Peyer's patch (tissue), 4 donors: ENCODE measurements around the gene CFAP126. TPM values are rescaled to one million over a fixed set of nuclear protein-coding genes. Genes with fewer than 3 reads are reported as not detected.
A peak's percentile ranks its signal among the peaks of the same experiment; 100 is the strongest.
"Not testable (repeated sequence)": the region's sequence is repeated elsewhere in the genome, so short reads cannot be mapped to it uniquely, and the experiment has no call there.

ENCODE experiments used
- DNase-seq, 3 donors: peaks; one replicate each; pipeline ENCODE4 v3.0.0-alpha.2; 2017 to 2019
- H3K27ac ChIP-seq, 4 donors: fragments of 200-600 bp; sonication (generic); one replicate each; pipeline ENCODE4 v1.5.1; 2016 to 2019
- H3K27me3 ChIP-seq, 2 donors: fragments of 200-600 bp; sonication (generic); one replicate each; pipeline ENCODE4 v1.5.1; 2019
- H3K36me3 ChIP-seq, 3 donors: fragments of 200-600 bp; sonication (generic); one replicate each; pipeline ENCODE4 v1.5.1; 2016 to 2019
- H3K4me1 ChIP-seq, 4 donors: fragments of 200-600 bp; sonication (generic); one replicate each; pipeline ENCODE4 v1.5.1; 2016 to 2019
- H3K4me3 ChIP-seq, 4 donors: fragments of 200-600 bp; sonication (generic); 1 replicate in 3 of 4; 2 replicates in 1 of 4; pipeline ENCODE4 v1.5.1; 2016 to 2019; ENCODE audit warnings: mild to moderate bottlenecking in 1 of 4
- H3K9me3 ChIP-seq, 4 donors: fragments of 200-600 bp; sonication (generic); one replicate each; pipeline ENCODE4 v1.5.1; 2016 to 2019; ENCODE audit warnings: mild to moderate bottlenecking in 1 of 4
- CTCF ChIP-seq, 6 experiments: fragments of 450-650 bp in 4 of 6; fragments of 200-600 bp in 2 of 6; sonication (generic) in 1 of 6; IDR thresholded peaks; one replicate each; pipeline ENCODE4 v1.5.1; 2017 to 2019; ENCODE audit warnings: antibody characterized with exemption in 6 of 6, mild to moderate bottlenecking in 3 of 6, moderate library complexity in 1 of 6
- POLR2A ChIP-seq, 2 donors: fragments of 450-650 bp; IDR thresholded peaks; one replicate each; pipeline ENCODE4 v1.5.1; 2017; ENCODE audit warnings: antibody characterized with exemption in 2 of 2, mild to moderate bottlenecking in 2 of 2, moderate library complexity in 2 of 2
- total RNA-seq, 4 donors: library from RNA; depleted of rRNA; stranded (reverse); fragments of >200 nt; gene quantifications; one replicate each; pipeline ENCODE4 v1.1.0, GENCODE V29; 2016

CFAP126 gene, protein sequence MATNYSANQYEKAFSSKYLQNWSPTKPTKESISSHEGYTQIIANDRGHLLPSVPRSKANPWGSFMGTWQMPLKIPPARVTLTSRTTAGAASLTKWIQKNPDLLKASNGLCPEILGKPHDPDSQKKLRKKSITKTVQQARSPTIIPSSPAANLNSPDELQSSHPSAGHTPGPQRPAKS
- total RNA-seq = not detected

DNA sequence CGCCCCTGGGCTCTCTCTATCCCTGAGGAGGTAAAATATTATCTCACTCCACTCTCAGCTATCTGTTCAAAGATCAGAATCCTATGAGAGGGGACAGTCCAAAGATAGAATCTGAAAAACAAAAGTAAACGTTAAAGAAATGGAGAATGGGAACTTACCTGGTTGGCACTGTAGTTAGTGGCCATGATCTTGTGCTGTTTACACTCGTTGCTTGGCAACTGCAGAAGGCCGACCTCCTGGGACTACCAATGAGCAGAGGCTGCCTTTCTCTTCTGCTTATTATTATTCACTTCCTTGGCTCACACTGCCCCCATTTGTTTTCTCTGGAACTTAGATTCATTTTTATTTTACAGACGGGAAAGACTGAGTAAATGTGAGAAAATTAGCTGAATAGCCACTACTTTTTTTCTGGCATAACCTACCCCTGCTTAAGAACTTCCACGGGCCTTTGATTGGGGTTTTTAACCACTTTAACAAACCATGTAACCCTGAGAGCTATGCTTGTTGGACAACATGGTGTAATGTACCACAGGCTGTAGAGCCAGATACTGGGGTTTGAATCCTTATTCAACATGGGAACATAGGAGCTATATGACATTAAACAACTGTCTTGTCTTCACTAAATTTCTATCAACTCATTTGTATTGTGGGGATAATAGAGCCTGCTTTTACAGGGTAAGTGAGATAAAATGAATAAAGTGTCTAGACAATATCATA, at the start of gene CFAP126:
Gene CFAP126, minus strand, starts transcription at position 193 of the 717 bp plus-strand sequence. Its CDS starts 8 bp downstream, at position 185.
- H3K9me3 ChIP-seq = no peaks in the 10 kb centered on the region
- H3K4me1 ChIP-seq = no peaks in the 10 kb centered on the region
- DNase-seq = peak in 2 of 3 donors; percentile 62 to 74
- H3K27me3 ChIP-seq = no peaks in the 10 kb centered on the region
- H3K4me3 ChIP-seq = no peak within 1 kb of the TSS
- H3K27ac ChIP-seq = no peak within 1 kb of the TSS
- H3K36me3 ChIP-seq = peaks cover 0 to 29% (median 0%) of the 10 kb centered on the region in 3 donors
- TF ChIP-seq CTCF (IDR thresholded peaks at IDR 0.05) = peak in 5 of 6 experiments; percentile 10 to 28 (median 26)
- no peak for TF ChIP-seq POLR2A (IDR thresholded peaks at IDR 0.05)

DNA sequence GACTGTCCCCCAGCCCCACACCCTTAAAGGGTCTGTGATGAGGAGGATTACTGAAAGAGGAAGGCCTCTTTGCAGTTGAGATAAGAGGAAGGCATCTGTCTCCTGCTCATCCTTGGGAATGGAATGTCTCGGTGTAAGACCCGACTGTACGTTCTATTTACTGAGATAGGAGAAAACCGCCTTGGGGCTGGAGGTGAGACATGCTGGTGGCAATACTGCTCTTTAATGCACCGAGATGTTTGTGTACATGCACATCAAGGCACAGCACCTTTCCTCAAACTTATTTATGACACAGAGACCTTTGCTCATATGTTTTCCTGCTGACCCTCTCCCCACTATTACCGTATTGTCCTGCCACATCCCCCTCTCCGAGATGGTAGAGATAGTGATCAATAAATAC, 45.4 kb upstream of the CFAP126 start:
- not testable (repeated sequence) for H3K27me3 ChIP-seq, H3K36me3 ChIP-seq, H3K27ac ChIP-seq, H3K9me3 ChIP-seq, H3K4me1 ChIP-seq, H3K4me3 ChIP-seq, DNase-seq

- H3K36me3 ChIP-seq, H3K9me3 ChIP-seq, H3K4me3 ChIP-seq, DNase-seq, H3K27me3 ChIP-seq, H3K4me1 ChIP-seq, H3K27ac ChIP-seq: not testable (repeated sequence)
Observed at GRCh38 chr1:161410636-161410970, 42.9 kb upstream of the CFAP126 start.

- H3K36me3 ChIP-seq, H3K27me3 ChIP-seq, H3K4me1 ChIP-seq, DNase-seq, H3K4me3 ChIP-seq, H3K9me3 ChIP-seq: not testable (repeated sequence)
- H3K27ac ChIP-seq = peak overlapping the region in 2 of 4 donors; percentile 58 to 72
Observed at GRCh38 chr1:161409848-161410635, 42.4 kb upstream of the CFAP126 start.

DNA sequence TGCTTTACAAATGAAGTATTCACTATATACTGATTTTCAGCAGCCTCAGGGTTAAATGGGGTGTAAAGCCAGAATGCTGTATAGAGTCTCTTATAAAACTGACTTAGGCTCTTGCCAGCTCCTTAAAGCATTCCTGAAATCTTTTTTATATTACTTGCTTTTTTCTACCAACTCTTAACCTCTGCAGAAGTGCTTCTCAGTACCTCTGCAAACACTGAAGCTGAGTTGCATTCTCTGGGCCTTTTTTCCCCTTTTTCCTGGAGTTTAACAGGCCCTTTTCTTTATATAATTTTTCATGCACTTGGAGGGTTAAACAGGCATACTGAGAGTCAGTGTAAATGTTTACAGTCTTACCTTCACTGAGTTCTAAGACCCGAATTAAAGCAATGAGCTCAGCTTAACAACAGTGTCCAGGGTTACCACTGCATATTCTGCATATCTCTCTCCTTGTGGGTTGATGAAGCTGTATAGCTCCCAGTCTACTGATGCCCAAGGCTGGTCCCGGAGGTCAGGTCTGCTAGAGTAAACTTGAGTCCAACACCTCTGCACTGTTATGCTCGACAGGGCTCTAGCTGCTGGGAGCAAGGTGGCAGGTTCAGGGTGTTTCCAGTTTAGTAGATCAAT, 40.9 kb upstream of the CFAP126 start:
- no peaks in the 10 kb centered on the region for H3K9me3 ChIP-seq
- H3K27ac ChIP-seq = no peak overlapping the region
- TF ChIP-seq POLR2A (IDR thresholded peaks at IDR 0.05) (no peak), CTCF (IDR thresholded peaks at IDR 0.05) (no peak)
- H3K4me3 ChIP-seq = no peak overlapping the region
- no peaks in the 10 kb centered on the region for H3K27me3 ChIP-seq
- H3K36me3 ChIP-seq = no peaks in the 10 kb centered on the region
- H3K4me1 ChIP-seq = peaks cover 0 to 5% (median 0%) of the 10 kb centered on the region in 4 donors
- DNase-seq = no peak

DNA sequence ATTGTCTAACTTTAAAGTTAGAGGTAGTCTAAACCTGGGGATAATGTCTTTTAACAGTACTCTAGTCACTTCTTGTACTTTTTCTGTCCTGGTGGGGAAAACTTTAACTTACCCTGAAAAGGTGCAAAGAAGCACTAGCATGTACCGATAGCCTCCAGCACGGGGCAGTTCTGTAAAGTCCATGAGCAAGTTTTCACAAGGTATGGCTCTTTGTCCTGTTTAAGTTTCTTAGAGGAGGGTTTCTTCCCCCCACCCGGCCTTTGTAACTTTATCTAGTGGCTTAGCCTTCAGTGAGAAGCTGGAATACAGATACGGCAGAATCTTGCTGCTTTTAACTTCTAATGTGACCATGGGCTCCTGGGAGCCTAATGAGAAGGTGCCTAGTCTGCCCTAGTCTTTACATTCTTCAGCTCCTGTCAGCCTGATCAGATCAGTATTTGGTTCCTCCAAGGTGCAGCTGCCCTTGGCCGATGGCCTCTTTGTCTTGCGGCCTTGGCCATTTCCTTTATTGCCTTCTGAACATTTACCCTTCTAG, 39.8 kb upstream of the CFAP126 start:
- DNase-seq = no peak
- H3K4me3 ChIP-seq = no peak overlapping the region
- no peaks in the 10 kb centered on the region for H3K27me3 ChIP-seq

DNA sequence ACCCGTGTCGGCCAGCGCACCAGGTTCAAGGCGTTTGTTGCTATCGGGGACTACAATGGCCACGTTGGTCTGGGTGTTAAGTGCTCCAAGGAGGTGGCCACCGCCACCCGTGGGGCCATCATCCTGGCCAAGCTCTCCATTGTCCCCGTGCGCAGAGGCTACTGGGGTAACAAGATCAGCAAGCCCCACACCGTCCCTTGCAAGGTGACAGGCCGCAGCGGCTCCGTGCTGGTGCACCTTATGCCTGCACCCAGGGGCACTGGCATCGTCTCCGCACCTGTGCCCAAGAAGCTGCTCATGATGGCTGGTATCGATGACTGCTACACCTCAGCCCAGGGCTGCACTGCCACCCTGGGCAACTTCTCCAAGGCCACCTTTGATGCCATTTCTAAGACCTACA, 38.9 kb upstream of the CFAP126 start:
- H3K4me3 ChIP-seq, H3K9me3 ChIP-seq, H3K36me3 ChIP-seq, H3K4me1 ChIP-seq, H3K27ac ChIP-seq, H3K27me3 ChIP-seq, DNase-seq: not testable (repeated sequence)

More for the DNA sequence above, 39.8 kb upstream of the CFAP126 start:
- H3K9me3 ChIP-seq = no peaks in the 10 kb centered on the region
- TF ChIP-seq POLR2A (IDR thresholded peaks at IDR 0.05) (no peak), CTCF (IDR thresholded peaks at IDR 0.05) (no peak)
- peaks cover 0 to 8% (median 0%) of the 10 kb centered on the region in 4 donors for H3K4me1 ChIP-seq
- H3K27ac ChIP-seq = no peak overlapping the region
- no peaks in the 10 kb centered on the region for H3K36me3 ChIP-seq
